Calu3 (cell line): Measurements from ENCODE around the gene UST. TPM values are rescaled to one million over a fixed set of nuclear protein-coding genes. Genes with fewer than 3 reads are reported as not detected.

Source experiments
- BruUV-seq: library from RNA; stranded (reverse); fragments of 400-500 nt; replicated peaks from 2 replicates; lab custom pipeline; 2021; lab: Mats Ljungman, UMichigan
- CTCF ChIA-PET: fragments of 300-600 bp; sonication (Branson Sonifier 250); formaldehyde crosslinking; loops from one replicate; lab custom pipeline; 2022; ENCODE audit warnings: antibody characterized with exemption; lab: Charles Lee
- DNase-seq: peaks from one replicate; pipeline ENCODE4 v3.0.0; 2022
- H3K27ac Mint-ChIP-seq: one replicate; pipeline ENCODE4 v1.8.0; 2022; ENCODE audit warnings: mixed read lengths; ENCODE audit not compliant: unreplicated experiment
- H3K27me3 Mint-ChIP-seq: one replicate; pipeline ENCODE4 v1.8.0; 2022; ENCODE audit warnings: mixed read lengths; ENCODE audit not compliant: unreplicated experiment
- H3K36me3 Mint-ChIP-seq: one replicate; pipeline ENCODE4 v1.8.0; 2022; ENCODE audit warnings: mild to moderate bottlenecking, moderate library complexity, mixed read lengths; ENCODE audit not compliant: insufficient read depth, unreplicated experiment
- H3K4me1 Mint-ChIP-seq: one replicate; pipeline ENCODE4 v1.8.0; 2022; ENCODE audit warnings: mild to moderate bottlenecking, low read depth, mixed read lengths; ENCODE audit not compliant: unreplicated experiment
- H3K4me3 Mint-ChIP-seq: one replicate; pipeline ENCODE4 v1.8.0; 2022; ENCODE audit warnings: mild to moderate bottlenecking, low read depth, moderate library complexity, mixed read lengths; ENCODE audit not compliant: unreplicated experiment
- H3K9me3 Mint-ChIP-seq: one replicate; pipeline ENCODE4 v1.8.0; 2022; ENCODE audit warnings: low read depth, mixed read lengths; ENCODE audit not compliant: unreplicated experiment
- intact Hi-C: fragments of 100-400 bp; cut with micrococcal nuclease; formaldehyde crosslinking; loops from one replicate; pipeline ENCODE4 v1.10.0; 2022; ENCODE audit not compliant: unreplicated experiment
- total RNA-seq: library from RNA; stranded (reverse); gene quantifications from 2 replicates; pipeline ENCODE4 v1.2.3, GENCODE V29; 2022
- TF ChIP-seq, protein P1 (sequence below): fragments of 200-600 bp; IDR thresholded peaks from one replicate; pipeline ENCODE4 v1.8.0; 2022; ENCODE audit warnings: antibody characterized with exemption; ENCODE audit not compliant: unreplicated experiment

Gene UST
- total RNA-seq, 1 experiment from 2014 or later = 2.4 TPM

DNA sequence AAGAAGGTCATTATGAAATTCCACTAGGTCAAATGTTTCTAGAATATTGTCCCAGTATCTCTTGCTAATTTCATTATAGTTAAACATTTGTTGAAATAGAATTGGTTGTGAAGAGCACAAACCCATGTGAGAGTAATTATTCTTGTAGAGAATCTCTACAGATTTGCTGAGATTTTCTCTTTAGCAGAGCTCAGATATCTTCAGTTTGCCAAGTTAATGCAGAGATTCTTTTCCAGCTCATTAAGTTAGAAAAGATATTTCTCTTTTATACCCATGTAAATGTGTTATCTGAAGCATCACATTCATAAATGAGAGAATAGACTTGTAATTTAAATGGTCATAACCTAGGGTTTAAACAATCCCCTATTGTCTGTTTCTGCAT is 338.7 kb downstream of the UST start:
- intact Hi-C loops = loop anchor here (10.0 kb wide), 1 partner anchor 249 kb away; no protein-coding TSS in a partner anchor
- no peak for DNase-seq
- CTCF ChIA-PET = interaction anchor here (1.1 kb wide), 1 partner anchor 57 kb away, joined by 3 read pairs; no protein-coding TSS in a partner anchor
- Mint-ChIP-seq H3K9me3 (no peaks in the 10 kb centered on the region), H3K27ac (no peak overlapping the region), H3K4me3 (no peak overlapping the region), H3K27me3 (no peaks in the 10 kb centered on the region), H3K36me3 (no peaks in the 10 kb centered on the region), H3K4me1 (no peaks in the 10 kb centered on the region)
- no TSS peak for BruUV-seq
- TF ChIP-seq, protein P1, sequence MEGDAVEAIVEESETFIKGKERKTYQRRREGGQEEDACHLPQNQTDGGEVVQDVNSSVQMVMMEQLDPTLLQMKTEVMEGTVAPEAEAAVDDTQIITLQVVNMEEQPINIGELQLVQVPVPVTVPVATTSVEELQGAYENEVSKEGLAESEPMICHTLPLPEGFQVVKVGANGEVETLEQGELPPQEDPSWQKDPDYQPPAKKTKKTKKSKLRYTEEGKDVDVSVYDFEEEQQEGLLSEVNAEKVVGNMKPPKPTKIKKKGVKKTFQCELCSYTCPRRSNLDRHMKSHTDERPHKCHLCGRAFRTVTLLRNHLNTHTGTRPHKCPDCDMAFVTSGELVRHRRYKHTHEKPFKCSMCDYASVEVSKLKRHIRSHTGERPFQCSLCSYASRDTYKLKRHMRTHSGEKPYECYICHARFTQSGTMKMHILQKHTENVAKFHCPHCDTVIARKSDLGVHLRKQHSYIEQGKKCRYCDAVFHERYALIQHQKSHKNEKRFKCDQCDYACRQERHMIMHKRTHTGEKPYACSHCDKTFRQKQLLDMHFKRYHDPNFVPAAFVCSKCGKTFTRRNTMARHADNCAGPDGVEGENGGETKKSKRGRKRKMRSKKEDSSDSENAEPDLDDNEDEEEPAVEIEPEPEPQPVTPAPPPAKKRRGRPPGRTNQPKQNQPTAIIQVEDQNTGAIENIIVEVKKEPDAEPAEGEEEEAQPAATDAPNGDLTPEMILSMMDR = no peak

DNA sequence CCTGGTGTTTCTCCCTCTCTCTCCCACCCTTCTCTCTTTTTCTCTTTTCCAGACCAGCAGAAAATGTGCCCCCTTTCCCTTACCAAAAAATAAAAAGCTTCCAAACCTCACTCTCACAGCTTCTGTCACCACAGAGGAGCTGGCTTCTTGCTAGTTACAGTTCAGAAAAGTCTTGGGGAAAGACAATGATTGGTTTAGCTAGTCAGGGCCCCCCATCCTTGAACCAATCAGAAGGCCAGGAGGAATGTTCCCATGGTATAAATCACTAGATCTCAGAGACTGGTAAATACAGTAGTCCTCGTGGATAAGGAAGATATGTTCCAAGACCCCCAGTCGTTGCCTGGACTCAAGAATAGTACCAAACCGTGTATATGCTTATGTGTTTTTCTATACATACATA is 339.5 kb downstream of the UST start:
- Mint-ChIP-seq H3K4me3 (no peak overlapping the region), H3K9me3 (no peaks in the 10 kb centered on the region), H3K36me3 (no peaks in the 10 kb centered on the region), H3K27ac (no peak overlapping the region), H3K27me3 (no peaks in the 10 kb centered on the region), H3K4me1 (no peaks in the 10 kb centered on the region)
- no TSS peak for BruUV-seq
- intact Hi-C loops = loop anchor here (10.0 kb wide), 1 partner anchor 248 kb away; no protein-coding TSS in a partner anchor
- TF ChIP-seq, protein P1 = no peak
- CTCF ChIA-PET = no interaction called here
- DNase-seq = no peak

DNA sequence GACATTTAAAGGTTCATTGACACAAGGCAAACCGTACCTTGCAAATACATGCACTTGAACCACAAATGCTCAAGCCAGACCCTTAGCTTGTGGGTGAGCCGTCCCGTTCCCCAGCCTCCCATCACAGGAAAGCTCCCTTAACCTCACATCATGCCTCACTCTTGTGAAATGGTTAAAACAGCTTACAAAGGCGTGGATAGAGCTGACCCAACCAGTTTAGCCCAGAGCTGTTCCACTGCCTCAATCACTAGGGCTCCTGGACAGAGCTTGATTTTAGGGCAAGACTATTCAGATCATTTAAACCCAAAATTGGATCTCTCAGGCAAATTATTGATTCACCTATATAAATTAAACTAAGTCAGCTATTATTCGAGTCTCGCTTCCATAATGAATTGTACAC is 341.1 kb downstream of the UST start:
- TF ChIP-seq, protein P1 = no peak
- H3K27me3 Mint-ChIP-seq = no peaks in the 10 kb centered on the region
- no peak overlapping the region for H3K4me3 Mint-ChIP-seq
- no peak for DNase-seq
- H3K36me3 Mint-ChIP-seq = no peaks in the 10 kb centered on the region
- H3K27ac Mint-ChIP-seq = no peak overlapping the region
- intact Hi-C loops = loop anchor here (10.0 kb wide), 1 partner anchor 247 kb away; no protein-coding TSS in a partner anchor
- H3K9me3 Mint-ChIP-seq = no peaks in the 10 kb centered on the region
- no TSS peak for BruUV-seq
- H3K4me1 Mint-ChIP-seq = no peaks in the 10 kb centered on the region
- CTCF ChIA-PET = no interaction called here

DNA sequence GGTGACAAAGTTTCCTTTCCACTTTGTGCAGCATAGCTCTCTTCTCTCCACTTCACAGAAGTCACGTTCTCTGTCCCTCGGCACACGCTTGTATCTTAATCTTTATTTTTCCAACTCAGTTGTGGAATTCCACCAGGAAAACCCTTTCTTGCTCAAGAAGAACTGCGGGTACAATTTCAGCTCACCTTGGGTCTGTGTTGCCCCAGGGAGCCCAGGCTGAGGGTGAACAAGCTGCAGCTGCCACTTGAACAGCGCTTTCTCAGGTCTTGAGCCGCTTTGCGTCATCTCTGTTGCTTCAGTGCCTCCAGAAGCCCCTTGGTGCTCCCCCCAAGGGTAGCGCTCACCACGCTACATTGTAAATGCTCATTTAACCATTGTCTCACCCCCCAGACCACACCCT is 341.5 kb downstream of the UST start:
- Mint-ChIP-seq H3K4me3 (no peak overlapping the region), H3K36me3 (no peaks in the 10 kb centered on the region), H3K27me3 (no peaks in the 10 kb centered on the region), H3K27ac (no peak overlapping the region), H3K9me3 (no peaks in the 10 kb centered on the region), H3K4me1 (no peaks in the 10 kb centered on the region)
- BruUV-seq = no TSS peak
- DNase-seq = no peak
- CTCF ChIA-PET = interaction anchor here (0.6 kb wide), 1 partner anchor 872 kb away, joined by 5 read pairs; no protein-coding TSS in a partner anchor
- intact Hi-C loops = loop anchor here (10.0 kb wide), 1 partner anchor 246 kb away; no protein-coding TSS in a partner anchor
- TF ChIP-seq, protein P1 = no peak
